Keratinocyte (primary cell): ENCODE data around the gene XIRP2. TPM values are rescaled to one million over a fixed set of nuclear protein-coding genes. Genes with fewer than 3 reads are reported as not detected.
A peak's percentile ranks its signal among the peaks of the same experiment; 100 is the strongest.

Experiments
- DNase-seq: peaks from one replicate; pipeline ENCODE4 v3.0.0-alpha.2; 2011; ENCODE audit warnings: low read depth, missing footprints, low spot score
- FAIRE-seq: peaks from 2 replicates; lab custom pipeline; 2011; peaks lifted over from hg19 to GRCh38; lab: Jason Lieb, UNC
- H2AFZ ChIP-seq: 2 replicates; pipeline ENCODE4 v1.6.0; 2012; ENCODE audit warnings: low read length, control low read depth, inconsistent platforms; ENCODE audit not compliant: control insufficient read depth
- H3K27ac ChIP-seq: 2 replicates; pipeline ENCODE4 v1.5.1; 2011; ENCODE audit warnings: low read length; ENCODE audit not compliant: control insufficient read depth, insufficient read depth
- H3K27me3 ChIP-seq: 3 replicates; pipeline ENCODE4 v1.6.0; 2011; ENCODE audit warnings: low read length; ENCODE audit not compliant: control insufficient read depth, insufficient read depth; ENCODE audit errors: extremely low read depth
- H3K36me3 ChIP-seq, 2 experiments: 2 replicates in 1 of 2; 3 replicates in 1 of 2; pipeline ENCODE4 v1.5.1; 2011; ENCODE audit warnings: low read length in 2 of 2, mild to moderate bottlenecking in 1 of 2; ENCODE audit not compliant: control insufficient read depth in 2 of 2, insufficient read depth in 2 of 2; ENCODE audit errors: extremely low read depth in 1 of 2
- H3K4me1 ChIP-seq: 3 replicates; pipeline ENCODE4 v1.5.1; 2011; ENCODE audit warnings: low read length; ENCODE audit not compliant: control insufficient read depth, insufficient read depth; ENCODE audit errors: extremely low read depth
- H3K4me2 ChIP-seq: 3 replicates; pipeline ENCODE4 v1.6.0; 2011; ENCODE audit warnings: low read depth, low read length; ENCODE audit not compliant: control insufficient read depth, insufficient read depth; ENCODE audit errors: extremely low read depth
- H3K4me3 ChIP-seq, 3 experiments: fragments of 200-600 bp in 1 of 3; sonication (generic) in 1 of 3; 2 replicates in 2 of 3; 3 replicates in 1 of 3; pipeline ENCODE4 v1.5.1; 2011 to 2016; ENCODE audit warnings: low read length in 3 of 3, mild to moderate bottlenecking in 3 of 3, control low read depth in 2 of 3, inconsistent platforms in 1 of 3, low read depth in 1 of 3, mixed read lengths in 1 of 3, mixed run types in 1 of 3, moderate library complexity in 1 of 3; ENCODE audit not compliant: control insufficient read depth in 2 of 3, insufficient read depth in 2 of 3; ENCODE audit errors: extremely low read depth in 1 of 3
- H3K79me2 ChIP-seq: 2 replicates; pipeline ENCODE4 v1.6.0; 2012; ENCODE audit warnings: low read length; ENCODE audit not compliant: control insufficient read depth, insufficient read depth
- H3K9ac ChIP-seq: 3 replicates; pipeline ENCODE4 v1.6.0; 2011; ENCODE audit warnings: low read length; ENCODE audit not compliant: control insufficient read depth, insufficient read depth; ENCODE audit errors: extremely low read depth
- H3K9me1 ChIP-seq: 3 replicates; pipeline ENCODE4 v1.6.0; 2011; ENCODE audit warnings: low read length; ENCODE audit not compliant: control insufficient read depth, insufficient read depth; ENCODE audit errors: extremely low read depth
- H3K9me3 ChIP-seq: 2 replicates; pipeline ENCODE4 v1.5.1; 2012; ENCODE audit warnings: low read depth, low read length; ENCODE audit not compliant: control insufficient read depth
- H4K20me1 ChIP-seq: 3 replicates; pipeline ENCODE4 v1.6.0; 2011; ENCODE audit warnings: low read length; ENCODE audit not compliant: control insufficient read depth, insufficient read depth; ENCODE audit errors: extremely low read depth
- EZH2 ChIP-seq: IDR thresholded peaks from one replicate; pipeline ENCODE4 v1.6.1; 2012; ENCODE audit warnings: inconsistent platforms, mild to moderate bottlenecking, low read length, moderate library complexity
- dilution Hi-C: fragments of 300-500 bp; cut with MboI; formaldehyde crosslinking; loops from one replicate; pipeline ENCODE4 v1.7.0; 2020; ENCODE audit warnings: low sequenced_read_pairs; ENCODE audit not compliant: extremely low pct_ligation_motif_present
- polyA plus RNA-seq, 5 experiments: library from polyadenylated mRNA; depleted of rRNA in 3 of 5; stranded (reverse) in 3 of 5; stranded (forward) in 1 of 5; unstranded in 1 of 5; fragments of >200 nt; gene quantifications; 1 replicate in 1 of 5; 2 replicates in 3 of 5; 3 replicates in 1 of 5; pipeline versions ENCODE4 v1.2.1 to v1.2.3, GENCODE V29; 2011 to 2012; ENCODE audit warnings: missing spikeins in 2 of 5, low read depth in 1 of 5, low replicate concordance in 1 of 5
- TF ChIP-seq, protein P1 (sequence below), 3 experiments: IDR thresholded peaks in 1 of 3; conservative IDR thresholded peaks in 1 of 3; optimal IDR thresholded peaks in 1 of 3; 2 replicates in 2 of 3; 3 replicates in 1 of 3; pipeline versions ENCODE3 to v1.5.1; 2011; ENCODE audit warnings: low read length in 3 of 3, mild to moderate bottlenecking in 3 of 3, moderate library complexity in 2 of 3, control low read depth in 1 of 3, inconsistent platforms in 1 of 3; ENCODE audit not compliant: insufficient read depth in 2 of 3; ENCODE audit errors: extremely low read depth in 1 of 3

XIRP2 gene
- polyA plus RNA-seq, 1 donor (not counting 4 experiments of a cell fraction or from before 2014, with no cell fraction given): 0.01 TPM

DNA sequence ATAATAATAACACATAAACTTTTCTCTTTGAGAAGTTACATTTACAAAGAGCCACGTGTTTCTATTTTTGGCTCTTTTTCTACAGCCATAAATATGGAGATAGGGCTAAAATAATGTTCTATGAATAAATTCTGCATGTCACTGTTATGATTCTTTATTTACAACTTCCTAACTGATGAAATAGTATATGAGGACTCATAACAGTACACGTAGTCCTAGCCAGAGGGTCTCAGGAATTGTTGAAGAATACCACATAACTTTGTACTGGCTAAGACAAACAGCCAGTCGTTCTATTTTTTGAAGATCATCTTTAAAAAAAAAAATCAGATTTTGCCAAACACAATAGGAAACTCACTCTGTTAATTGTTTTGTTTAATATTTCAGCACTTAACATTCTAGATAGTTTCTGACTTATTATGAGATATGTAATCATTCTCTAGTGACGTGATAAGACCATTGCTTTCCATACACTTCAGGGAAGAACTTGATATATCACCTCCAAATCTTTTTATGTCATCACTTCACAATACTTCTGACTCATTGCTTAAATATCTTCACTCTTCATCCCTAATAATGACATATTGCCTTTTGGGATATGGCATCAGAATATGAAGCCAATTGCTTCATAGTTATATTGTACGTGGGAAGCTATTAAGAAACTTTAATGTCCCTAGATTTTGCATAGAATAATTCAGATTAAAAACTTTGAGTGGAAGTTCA is 256.1 kb downstream of the XIRP2 start:
- dilution Hi-C loops: no loop called here
- H3K4me3 ChIP-seq: no peak overlapping the region
- no peak overlapping the region for H3K9ac ChIP-seq

DNA sequence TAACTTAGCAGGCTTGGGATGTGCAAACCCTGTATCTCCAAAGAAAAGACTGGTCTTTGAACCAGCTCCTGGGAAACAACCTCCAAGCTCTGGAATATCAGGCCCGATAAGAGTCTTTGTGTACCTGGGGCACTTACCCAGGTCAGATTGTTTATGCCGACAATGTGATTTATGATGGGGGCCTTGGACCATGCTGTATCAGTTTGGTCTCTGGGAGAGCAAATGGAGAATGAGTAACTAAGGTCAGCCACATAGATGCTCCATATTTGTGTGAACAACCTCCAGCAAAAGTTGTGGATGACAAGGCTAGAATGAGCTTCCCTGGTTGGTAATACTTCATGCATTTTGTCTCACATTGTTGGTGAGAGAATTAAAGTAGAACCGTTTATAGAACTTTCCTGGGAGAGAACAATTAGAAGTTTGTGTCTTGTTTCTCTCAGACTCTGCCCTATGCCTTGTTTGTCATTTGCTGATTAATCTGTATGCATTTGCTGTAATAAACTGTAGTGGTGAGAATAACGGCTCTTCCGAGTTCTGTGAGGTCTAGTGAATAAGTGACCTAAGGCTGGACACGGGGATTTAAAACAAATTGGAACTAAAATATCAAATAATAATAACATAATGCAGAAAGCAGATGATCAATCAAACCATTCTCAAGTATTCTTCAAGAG is 259.1 kb downstream of the XIRP2 start:
- DNase-seq: no peak
- Histone ChIP-seq H3K4me3 (no peak overlapping the region), H3K4me2 (no peak overlapping the region), H2AFZ (no peak overlapping the region), H3K27ac (no peak overlapping the region), H3K79me2 (no peaks in the 10 kb centered on the region), H3K27me3 (no peaks in the 10 kb centered on the region), H3K4me1 (no peaks in the 10 kb centered on the region), H3K36me3 (no peaks in the 10 kb centered on the region), H4K20me1 (no peaks in the 10 kb centered on the region), H3K9me1 (no peaks in the 10 kb centered on the region), H3K9ac (no peak overlapping the region), H3K9me3 (no peaks in the 10 kb centered on the region)
- dilution Hi-C loops: no loop called here
- FAIRE-seq: peak; percentile 53
- TF ChIP-seq EZH2: no peak
- TF ChIP-seq, protein P1, sequence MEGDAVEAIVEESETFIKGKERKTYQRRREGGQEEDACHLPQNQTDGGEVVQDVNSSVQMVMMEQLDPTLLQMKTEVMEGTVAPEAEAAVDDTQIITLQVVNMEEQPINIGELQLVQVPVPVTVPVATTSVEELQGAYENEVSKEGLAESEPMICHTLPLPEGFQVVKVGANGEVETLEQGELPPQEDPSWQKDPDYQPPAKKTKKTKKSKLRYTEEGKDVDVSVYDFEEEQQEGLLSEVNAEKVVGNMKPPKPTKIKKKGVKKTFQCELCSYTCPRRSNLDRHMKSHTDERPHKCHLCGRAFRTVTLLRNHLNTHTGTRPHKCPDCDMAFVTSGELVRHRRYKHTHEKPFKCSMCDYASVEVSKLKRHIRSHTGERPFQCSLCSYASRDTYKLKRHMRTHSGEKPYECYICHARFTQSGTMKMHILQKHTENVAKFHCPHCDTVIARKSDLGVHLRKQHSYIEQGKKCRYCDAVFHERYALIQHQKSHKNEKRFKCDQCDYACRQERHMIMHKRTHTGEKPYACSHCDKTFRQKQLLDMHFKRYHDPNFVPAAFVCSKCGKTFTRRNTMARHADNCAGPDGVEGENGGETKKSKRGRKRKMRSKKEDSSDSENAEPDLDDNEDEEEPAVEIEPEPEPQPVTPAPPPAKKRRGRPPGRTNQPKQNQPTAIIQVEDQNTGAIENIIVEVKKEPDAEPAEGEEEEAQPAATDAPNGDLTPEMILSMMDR (optimal IDR thresholded peaks at IDR 0.05 in 1 of 3, IDR thresholded peaks at IDR 0.05 in 1 of 3, conservative IDR thresholded peaks at IDR 0.05 in 1 of 3; ENCODE audit: extremely low read depth in 1 of 3, insufficient read depth in 2 of 3, low read length in 3 of 3): no peak

More for the DNA sequence above, 256.1 kb downstream of the XIRP2 start:
- TF ChIP-seq EZH2: no peak
- TF ChIP-seq, protein P1 (optimal IDR thresholded peaks at IDR 0.05 in 1 of 3, IDR thresholded peaks at IDR 0.05 in 1 of 3, conservative IDR thresholded peaks at IDR 0.05 in 1 of 3; ENCODE audit: extremely low read depth in 1 of 3, insufficient read depth in 2 of 3, low read length in 3 of 3): no peak
- FAIRE-seq (no peak), DNase-seq (no peak)
- peaks cover 11% of the 10 kb centered on the region for H3K4me1 ChIP-seq
- no peaks in the 10 kb centered on the region for H3K9me1 ChIP-seq
- no peak overlapping the region for H3K4me2 ChIP-seq
- no peak overlapping the region for H2AFZ ChIP-seq
- H4K20me1 ChIP-seq: no peaks in the 10 kb centered on the region
- H3K27ac ChIP-seq: no peak overlapping the region
- H3K27me3 ChIP-seq: no peaks in the 10 kb centered on the region
- no peaks in the 10 kb centered on the region for H3K36me3 ChIP-seq
- H3K79me2 ChIP-seq: no peaks in the 10 kb centered on the region
- no peaks in the 10 kb centered on the region for H3K9me3 ChIP-seq
